ENCODE data around the gene RAD9A. TPM values are rescaled to one million over a fixed set of nuclear protein-coding genes. Genes with fewer than 3 reads are reported as not detected.

RAD9A gene
- total RNA-seq, 1 experiment from 2014 or later = 13.8 TPM

DNA sequence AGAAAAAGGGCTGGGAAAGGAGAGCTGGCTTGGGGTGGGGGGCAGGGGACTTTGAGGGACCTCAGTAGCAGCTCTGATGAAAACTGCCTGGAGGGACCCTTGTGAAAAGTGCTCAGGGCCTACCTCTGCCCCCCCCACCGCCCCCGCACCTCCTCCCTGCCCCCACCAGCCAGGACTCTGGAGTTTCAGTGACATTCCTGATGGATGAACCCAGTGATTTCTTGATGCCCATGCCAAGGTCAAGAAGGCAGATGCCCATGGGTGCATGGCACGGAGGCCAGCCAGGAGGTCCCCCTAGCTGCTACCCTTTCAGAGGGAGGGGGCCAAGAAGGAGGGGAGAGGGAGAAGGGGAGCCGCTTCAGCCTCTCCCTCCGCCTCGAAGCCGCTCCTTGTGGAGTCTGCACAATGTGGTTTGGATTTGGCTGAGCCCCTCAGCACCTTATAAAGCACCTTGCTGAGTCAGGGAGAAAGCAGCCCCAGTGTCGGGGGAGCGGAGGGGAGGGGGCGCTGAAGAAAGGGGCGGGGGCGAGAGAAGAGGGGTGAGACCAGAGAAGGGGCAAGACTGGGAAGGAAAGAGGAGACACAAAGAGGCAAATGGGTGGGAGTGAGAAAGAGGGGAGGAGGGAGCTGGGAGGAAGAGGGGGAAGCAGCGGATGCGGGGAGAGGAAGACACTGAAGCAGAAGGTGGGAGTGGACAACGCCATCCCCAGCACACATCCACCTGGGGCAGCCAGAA is 16.3 kb upstream of the RAD9A start:
- no peak overlapping the region for H3K4me3 ChIP-seq
- no peaks in the 10 kb centered on the region for H3K27me3 ChIP-seq (replicated peaks)
- peaks cover 47% of the 10 kb centered on the region for H3K4me1 ChIP-seq (replicated peaks)
- no peak for DNase-seq (ENCODE audit: low read depth in 1 of 2, low spot score in 2 of 2)
- no peak overlapping the region for H3K27ac ChIP-seq
- 0 out of 2 replicates have a peak, but pooled peaks cover 2% of the 10 kb centered on the region for H3K9me3 ChIP-seq (replicated peaks)
- H3K36me3 ChIP-seq = peaks cover 6% of the 10 kb centered on the region

DNA sequence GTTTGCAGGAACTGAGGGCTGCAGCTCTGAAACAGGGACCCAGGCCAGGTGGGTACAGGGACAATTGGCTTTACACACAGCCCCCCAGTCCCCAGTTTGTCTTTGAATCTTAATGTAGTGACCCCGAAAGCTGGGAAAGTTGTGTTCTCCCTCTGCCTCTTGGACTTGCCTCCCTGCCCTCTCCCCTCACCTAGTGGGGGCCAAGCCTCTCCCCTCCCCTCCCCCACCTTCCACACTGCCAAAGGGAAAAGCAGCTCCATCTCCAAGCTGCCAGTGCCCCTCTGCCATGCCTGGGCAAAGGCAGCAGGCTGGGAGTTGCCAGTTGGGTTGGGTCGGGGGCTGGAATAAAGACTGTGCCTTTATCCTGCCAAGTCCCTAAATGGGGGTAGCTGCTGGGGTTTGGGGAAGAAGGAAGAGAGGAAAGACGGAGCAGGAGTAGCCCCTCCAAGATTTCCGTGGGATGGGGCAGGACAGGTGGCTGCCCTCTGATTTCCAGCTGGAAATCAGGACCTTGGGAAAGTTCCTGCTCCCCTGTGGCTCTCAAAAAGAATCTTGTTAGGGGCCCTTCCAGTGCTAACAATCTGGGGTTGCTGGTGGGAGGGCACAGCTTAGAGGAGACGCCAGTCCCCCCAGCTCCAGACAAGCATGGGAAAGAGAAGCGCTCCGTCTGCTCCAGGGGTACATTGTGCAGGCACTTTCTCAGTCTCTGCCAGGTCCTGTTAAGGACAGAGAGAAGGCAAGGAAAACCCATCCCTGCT is 15.5 kb upstream of the RAD9A start:
- peaks cover 6% of the 10 kb centered on the region for H3K36me3 ChIP-seq
- H3K27ac ChIP-seq = no peak overlapping the region
- peaks cover 40% of the 10 kb centered on the region for H3K4me1 ChIP-seq (replicated peaks)
- no peak overlapping the region for H3K4me3 ChIP-seq
- DNase-seq (ENCODE audit: low read depth in 1 of 2, low spot score in 2 of 2) = no peak
- H3K9me3 ChIP-seq (replicated peaks) = 0 out of 2 replicates have a peak, but pooled peaks cover 2% of the 10 kb centered on the region
- H3K27me3 ChIP-seq (replicated peaks) = no peaks in the 10 kb centered on the region

DNA sequence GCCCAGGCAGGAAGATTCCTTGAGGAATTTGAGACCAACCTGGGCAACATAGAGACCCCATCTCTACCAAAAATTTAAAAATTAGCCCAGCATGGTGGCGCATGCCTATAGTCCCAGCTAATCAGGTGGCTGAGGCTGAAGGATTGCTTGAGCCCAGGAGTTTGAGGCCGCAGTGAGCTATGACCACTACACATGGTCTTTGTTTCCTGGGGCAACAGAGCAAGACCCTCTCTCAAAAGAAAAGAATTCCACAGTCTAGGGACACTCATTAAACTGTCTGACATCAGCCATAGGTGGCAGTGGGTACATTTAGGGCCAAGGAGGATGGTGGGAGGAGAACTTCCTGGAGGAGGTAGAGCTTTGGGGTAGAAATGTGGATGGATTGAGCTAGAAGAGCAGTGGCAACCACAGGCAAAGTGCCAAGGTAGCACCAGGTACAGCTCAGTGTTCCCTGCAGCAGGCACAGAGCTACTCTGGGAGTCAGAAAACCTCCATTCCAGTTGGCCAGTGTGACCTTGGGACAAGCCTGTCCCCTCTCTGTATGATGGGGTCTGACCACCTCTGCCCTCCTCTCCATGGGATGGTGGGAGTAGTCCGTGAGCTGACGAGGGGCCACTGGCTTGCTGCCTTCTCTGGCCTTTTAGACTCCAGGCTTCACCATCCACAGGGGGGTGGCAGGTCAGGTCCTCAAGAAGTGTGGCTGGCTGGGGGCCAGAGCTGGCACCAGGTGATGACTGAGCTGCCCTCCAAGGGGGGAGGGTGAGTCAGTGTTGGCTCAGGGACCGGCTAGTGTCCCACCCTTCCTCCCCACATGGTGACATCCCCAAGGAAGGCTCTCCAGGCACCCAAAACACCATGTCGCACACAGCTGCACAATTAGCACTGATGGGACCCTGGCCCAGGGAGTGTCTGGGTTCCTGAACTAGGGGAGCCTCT is 14.6 kb upstream of the RAD9A start:
- H3K27ac ChIP-seq = no peak overlapping the region
- peaks cover 31% of the 10 kb centered on the region for H3K4me1 ChIP-seq (replicated peaks)
- no peak for DNase-seq (ENCODE audit: low read depth in 1 of 2, low spot score in 2 of 2)
- no peaks in the 10 kb centered on the region for H3K27me3 ChIP-seq (replicated peaks)
- 0 out of 2 replicates have a peak, but pooled peaks cover 2% of the 10 kb centered on the region for H3K9me3 ChIP-seq (replicated peaks)
- H3K4me3 ChIP-seq = no peak overlapping the region
- peaks cover 6% of the 10 kb centered on the region for H3K36me3 ChIP-seq

DNA sequence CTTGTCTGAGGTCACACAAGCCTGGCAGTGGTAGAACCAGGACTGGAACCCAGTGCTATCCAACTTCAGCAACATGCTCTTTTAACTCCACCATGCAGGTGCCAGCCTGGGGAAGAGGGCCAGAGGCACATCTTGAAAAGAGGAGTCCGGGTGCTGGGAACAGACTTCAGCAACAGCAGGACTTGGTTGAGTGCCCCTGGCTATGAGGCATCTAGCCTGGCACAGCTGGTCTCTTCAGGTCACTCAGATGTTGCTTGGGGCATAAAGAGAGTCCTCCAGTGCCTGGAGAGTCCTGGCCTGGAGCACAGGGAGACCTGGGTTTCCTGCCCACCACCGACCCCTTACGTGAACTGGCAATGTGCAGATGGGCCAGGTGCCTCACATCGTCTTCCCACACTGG is 13.2 kb upstream of the RAD9A start:
- H3K4me3 ChIP-seq = no peak overlapping the region
- no peaks in the 10 kb centered on the region for H3K27me3 ChIP-seq (replicated peaks)
- H3K27ac ChIP-seq = no peak overlapping the region
- DNase-seq (ENCODE audit: low read depth in 1 of 2, low spot score in 2 of 2) = no peak
- no peaks in the 10 kb centered on the region for H3K9me3 ChIP-seq (replicated peaks)
- H3K36me3 ChIP-seq = no peaks in the 10 kb centered on the region
- peaks cover 25% of the 10 kb centered on the region for H3K4me1 ChIP-seq (replicated peaks)

DNA sequence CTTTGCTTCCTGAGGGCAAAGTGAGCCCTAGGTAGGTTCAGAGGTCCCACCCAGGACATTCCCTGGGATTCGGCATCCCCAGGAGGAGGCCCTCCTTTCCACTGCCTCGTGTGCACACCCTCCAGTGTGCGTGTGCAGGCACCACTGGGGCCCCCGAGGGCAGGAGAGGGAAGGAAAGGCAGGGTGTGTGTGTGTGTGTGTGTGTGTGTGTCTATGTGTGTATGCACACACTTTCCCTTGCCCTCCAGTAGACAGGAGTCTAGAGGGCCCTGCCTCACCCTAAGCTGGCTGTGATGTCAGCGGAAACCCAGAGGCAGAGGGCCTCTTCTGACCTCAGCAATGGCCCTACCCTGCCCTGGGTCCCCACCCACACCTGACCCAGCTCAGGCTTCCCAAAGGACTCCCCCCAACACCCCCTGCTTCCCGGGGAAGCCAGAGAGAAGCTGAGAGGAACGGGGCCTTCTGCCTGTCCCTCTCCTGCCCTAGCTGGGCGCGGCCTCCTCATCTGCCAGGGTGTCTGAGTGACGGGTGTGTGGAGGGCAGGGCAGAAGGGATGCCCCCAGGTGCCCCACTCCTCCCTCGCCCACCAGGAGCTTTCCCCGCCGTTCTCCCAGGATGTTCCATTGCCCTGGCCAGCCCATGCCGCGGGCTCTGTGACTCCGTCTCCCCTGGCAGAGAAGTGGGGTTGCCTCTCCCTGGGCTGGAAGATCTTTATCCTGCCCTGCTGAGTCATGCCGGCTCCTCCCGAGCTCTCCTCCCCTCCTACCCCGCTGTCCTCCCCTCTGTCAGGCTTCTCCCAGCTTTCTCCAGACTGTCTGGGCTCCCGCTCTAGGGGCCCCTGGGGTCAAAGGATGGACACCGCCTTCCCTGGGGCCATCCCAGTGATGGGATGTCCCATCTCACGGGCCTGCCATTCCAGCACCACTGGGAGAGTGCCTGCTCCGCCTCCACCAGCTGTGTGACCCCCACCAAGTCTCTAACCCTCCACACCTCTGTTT is 12.4 kb upstream of the RAD9A start:
- Histone ChIP-seq H3K4me1 (replicated peaks) (peaks cover 18% of the 10 kb centered on the region), H3K36me3 (no peaks in the 10 kb centered on the region), H3K27ac (no peak overlapping the region), H3K27me3 (replicated peaks) (no peaks in the 10 kb centered on the region), H3K4me3 (no peak overlapping the region), H3K9me3 (replicated peaks) (no peaks in the 10 kb centered on the region)
- no peak for DNase-seq (ENCODE audit: low read depth in 1 of 2, low spot score in 2 of 2)

DNA sequence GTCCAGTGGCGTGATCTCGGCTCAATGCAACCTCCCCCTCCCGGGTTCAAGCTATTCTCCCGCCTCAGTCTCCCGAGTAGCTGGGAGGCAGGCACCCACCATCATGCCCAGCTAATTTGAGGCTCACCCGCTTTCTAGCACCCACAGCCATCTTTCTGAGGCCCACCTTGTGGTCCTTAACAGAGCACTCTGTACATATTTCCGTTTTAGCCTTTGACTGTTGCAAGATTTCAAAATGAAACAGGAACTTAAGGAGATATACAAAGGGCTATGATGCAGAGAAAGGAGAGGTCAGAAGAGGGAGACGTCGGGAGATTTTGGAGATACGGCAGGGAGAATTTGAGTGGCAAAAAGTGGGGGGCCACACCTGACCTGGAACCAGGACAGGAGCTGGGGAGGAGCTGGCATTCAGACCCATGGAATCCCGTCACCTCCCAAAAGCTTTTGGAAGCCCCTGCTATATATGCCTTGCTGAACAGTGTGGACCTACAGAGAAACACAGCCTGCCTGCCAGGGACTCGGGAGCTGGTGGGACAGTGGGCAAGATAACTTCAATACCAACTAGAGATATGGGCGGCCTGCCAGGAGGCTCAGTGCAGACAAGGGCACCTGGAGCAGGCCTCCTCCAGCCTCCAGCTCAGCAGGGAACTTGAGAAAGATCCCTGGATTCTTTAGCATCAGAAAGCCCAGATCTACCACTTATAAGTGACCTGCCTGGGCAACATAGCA is 10.4 kb upstream of the RAD9A start:
- H3K27me3 ChIP-seq (replicated peaks) = no peaks in the 10 kb centered on the region
- no peak overlapping the region for H3K27ac ChIP-seq
- H3K4me1 ChIP-seq (replicated peaks) = peaks cover 20% of the 10 kb centered on the region
- H3K36me3 ChIP-seq = no peaks in the 10 kb centered on the region
- no peak overlapping the region for H3K4me3 ChIP-seq
- DNase-seq (ENCODE audit: low read depth in 1 of 2, low spot score in 2 of 2) = no peak
- H3K9me3 ChIP-seq (replicated peaks) = no peaks in the 10 kb centered on the region

DNA sequence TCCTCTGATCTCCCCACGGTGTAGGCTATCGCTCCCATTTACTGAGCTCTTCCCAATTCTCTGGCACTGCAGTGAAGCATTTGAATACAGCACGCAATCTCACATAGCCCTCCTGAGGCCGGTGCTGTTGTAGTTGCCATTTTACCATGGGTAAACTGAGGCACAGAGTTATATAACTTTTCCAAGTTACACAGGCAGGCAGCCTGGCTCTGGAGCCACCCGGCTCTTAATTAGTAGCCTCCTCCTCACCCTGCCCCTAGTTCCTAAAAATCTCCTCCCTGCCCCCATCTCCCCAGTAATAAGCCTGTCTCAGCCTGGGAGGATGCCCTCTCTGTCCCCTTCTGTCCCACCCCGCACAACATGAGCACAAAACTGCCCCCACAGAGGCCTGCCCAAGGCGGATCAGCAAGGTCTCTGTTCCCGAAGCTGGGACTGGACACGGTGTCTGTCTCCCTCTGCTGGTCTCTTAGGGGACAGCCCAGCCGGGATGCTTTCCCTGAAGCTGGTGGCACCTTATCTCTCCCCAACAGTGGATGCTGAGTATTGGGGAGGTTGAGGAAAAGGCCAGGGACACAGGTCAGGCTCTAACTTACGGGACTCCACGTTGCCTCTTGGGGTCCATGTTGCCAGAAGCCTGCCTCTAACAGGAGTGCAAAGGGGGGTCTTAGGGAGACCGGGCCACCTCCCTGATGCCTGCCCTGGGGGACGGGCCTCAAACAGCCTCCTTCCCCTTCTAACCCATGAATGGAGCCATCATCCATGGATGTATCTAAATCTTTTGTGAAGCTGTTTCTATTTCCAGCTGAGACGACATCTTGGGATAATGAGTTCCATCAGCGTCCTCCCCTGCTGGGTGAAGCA is 9.3 kb upstream of the RAD9A start:
- no peaks in the 10 kb centered on the region for H3K36me3 ChIP-seq
- peak; percentile 85 to 94 for DNase-seq (ENCODE audit: low read depth in 1 of 2, low spot score in 2 of 2)
- no peaks in the 10 kb centered on the region for H3K9me3 ChIP-seq (replicated peaks)
- H3K27me3 ChIP-seq (replicated peaks) = no peaks in the 10 kb centered on the region
- no peak overlapping the region for H3K27ac ChIP-seq
- no peak overlapping the region for H3K4me3 ChIP-seq
- peaks cover 20% of the 10 kb centered on the region for H3K4me1 ChIP-seq (replicated peaks)

DNA sequence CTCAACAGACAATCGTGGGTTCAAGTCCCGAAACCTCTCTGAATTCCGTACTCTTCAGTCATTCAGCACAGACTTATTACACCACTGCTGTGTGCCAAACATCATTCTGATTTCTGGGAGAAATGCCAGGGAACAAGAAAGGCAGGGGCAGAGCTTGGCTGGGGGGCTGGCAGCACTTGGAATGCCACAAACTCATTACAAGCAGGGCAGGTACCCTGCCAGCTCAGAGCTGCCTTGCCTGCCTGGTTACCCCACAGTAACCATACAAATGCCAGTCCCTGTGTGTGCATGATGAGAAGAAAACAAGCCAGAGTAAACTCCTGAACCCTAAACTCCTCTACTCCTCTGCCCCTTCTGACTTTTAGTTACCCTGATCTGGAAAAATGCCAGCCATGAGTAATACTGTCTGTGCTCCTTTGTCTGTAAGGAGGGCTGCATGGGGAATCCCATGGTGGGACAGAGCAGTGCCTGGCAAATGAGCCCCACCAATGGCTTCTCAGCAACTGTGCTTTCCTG is 6.9 kb upstream of the RAD9A start:
- Histone ChIP-seq H3K27ac (no peak overlapping the region), H3K9me3 (replicated peaks) (no peaks in the 10 kb centered on the region), H3K4me1 (replicated peaks) (peaks cover 9% of the 10 kb centered on the region), H3K36me3 (no peaks in the 10 kb centered on the region), H3K4me3 (no peak overlapping the region), H3K27me3 (replicated peaks) (no peaks in the 10 kb centered on the region)
- peak in 1 of 2 experiments; percentile 72 for DNase-seq (ENCODE audit: low read depth in 1 of 2, low spot score in 2 of 2)

DNA sequence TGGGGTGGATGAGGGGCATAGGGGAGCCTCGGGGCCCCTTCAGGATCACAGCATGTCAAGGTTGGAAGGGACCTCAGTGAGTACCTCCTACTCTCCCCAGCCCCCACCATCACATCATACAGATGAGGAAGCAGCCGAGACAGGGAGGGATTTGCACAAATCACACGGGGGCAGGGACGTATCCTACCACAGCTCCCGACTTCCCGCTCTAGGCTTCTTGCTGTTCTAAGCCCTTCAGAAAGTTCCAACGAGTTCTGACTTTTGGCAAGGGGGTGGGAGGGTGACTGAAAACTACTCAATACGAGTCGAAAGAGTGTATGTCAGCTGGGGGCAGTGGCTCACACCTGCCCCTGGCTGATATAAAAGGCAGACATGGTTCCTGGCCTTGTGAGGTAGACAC is 4.7 kb upstream of the RAD9A start:
- Histone ChIP-seq H3K9me3 (replicated peaks) (no peaks in the 10 kb centered on the region), H3K27me3 (replicated peaks) (no peaks in the 10 kb centered on the region), H3K27ac (no peak overlapping the region)

DNA sequence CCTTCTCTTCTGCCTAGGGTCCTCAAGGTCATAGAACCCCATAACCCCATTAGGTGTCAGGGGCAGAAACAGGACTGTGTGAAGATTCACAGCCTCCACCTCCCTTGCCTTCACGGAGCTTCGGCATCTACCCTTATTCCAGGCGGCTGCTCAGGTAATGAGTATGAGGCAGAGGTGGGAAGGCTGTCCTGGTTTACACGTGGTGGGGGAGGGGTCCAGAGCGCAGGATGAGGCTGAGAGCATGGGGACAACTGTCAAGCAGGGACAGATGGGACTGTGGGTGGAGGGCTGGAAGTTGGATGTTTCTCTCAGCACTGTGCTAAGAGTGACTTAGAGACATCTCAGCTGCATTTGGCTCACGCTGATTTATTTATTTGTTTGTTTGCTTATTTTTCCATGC is 4.3 kb upstream of the RAD9A start:
- no peaks in the 10 kb centered on the region for H3K9me3 ChIP-seq (replicated peaks)
- H3K4me3 ChIP-seq = no peak overlapping the region
- H3K27me3 ChIP-seq (replicated peaks) = no peaks in the 10 kb centered on the region
- H3K27ac ChIP-seq = no peak overlapping the region
- H3K36me3 ChIP-seq = peaks cover 6% of the 10 kb centered on the region
- no peak for DNase-seq (ENCODE audit: low read depth in 1 of 2, low spot score in 2 of 2)
- peaks cover 25% of the 10 kb centered on the region for H3K4me1 ChIP-seq (replicated peaks)

More for the DNA sequence above, 4.7 kb upstream of the RAD9A start:
- no peak for DNase-seq (ENCODE audit: low read depth in 1 of 2, low spot score in 2 of 2)
- peaks cover 21% of the 10 kb centered on the region for H3K4me1 ChIP-seq (replicated peaks)
- no peak overlapping the region for H3K4me3 ChIP-seq
- peaks cover 3% of the 10 kb centered on the region; the same call in 1 of the 2 replicates for H3K36me3 ChIP-seq

DNA sequence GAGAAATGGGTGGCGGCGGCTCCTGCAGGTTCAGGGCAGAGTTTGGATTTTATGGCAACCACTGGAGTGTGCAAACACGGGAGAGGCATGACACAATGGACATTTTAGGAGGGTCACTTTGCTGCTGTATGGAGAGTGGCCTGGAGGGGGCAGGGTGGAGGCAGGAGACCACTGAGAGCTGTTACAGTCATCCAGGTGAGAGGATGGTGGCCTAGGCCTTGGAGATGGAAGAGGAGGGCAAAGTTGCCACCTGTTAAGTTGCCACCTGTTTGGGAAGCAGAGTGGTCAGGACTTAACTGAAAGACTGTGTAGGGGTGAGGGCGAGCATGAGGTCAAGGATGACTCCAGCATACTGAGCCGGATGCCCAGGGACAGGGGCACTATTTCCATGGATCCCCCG is 2.3 kb upstream of the RAD9A start:
- DNase-seq (ENCODE audit: low read depth in 1 of 2, low spot score in 2 of 2) = no peak
- H3K9me3 ChIP-seq (replicated peaks) = no peaks in the 10 kb centered on the region
- H3K27me3 ChIP-seq (replicated peaks) = no peaks in the 10 kb centered on the region
- H3K36me3 ChIP-seq = peaks cover 23% of the 10 kb centered on the region
- H3K27ac ChIP-seq = no peak overlapping the region
- H3K4me3 ChIP-seq = no peak overlapping the region
- H3K4me1 ChIP-seq (replicated peaks) = peaks cover 28% of the 10 kb centered on the region

Measured in SJSA1 (cell line).